ENCODE data around the gene POFUT2.
A peak's percentile ranks its signal among the peaks of the same experiment; 100 is the strongest.

POFUT2 gene

DNA sequence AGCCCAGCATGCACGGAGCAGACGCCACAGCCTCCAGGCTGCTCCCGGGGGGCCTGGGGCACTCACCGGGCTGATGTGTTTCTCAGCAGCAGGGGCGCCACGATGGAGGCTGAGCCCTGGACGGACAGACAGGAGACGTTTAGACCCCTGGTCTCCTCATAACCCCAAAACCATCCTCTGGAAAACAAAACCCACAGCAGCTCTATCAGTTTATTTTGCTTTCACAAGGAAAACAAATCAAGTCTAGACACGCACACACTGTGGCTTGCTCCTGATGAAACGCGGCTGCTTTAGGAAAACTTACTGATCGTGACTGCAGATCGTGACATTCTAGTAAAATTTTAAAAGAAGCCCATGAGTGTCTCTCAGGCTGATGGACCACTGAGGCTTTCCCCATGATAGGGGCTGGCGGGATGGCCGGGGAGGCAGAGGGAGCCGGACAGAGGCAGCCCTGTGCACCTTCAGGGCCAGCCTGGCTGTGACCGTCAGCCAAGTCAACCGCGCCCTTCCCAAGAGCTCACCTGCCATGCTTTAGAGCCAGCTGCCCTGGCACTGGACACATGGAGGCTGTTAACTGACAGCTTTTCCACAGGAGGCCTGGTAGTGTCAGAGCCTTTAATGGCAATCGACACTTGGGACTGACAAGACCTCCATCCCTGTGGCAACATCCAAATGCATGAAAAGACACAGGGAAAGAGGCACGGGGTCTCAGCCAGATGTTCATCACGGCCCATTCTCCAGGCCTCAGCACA, 5.2 kb downstream of the POFUT2 start:
- DNase-seq (ENCODE audit: low spot score), result no peak

DNA sequence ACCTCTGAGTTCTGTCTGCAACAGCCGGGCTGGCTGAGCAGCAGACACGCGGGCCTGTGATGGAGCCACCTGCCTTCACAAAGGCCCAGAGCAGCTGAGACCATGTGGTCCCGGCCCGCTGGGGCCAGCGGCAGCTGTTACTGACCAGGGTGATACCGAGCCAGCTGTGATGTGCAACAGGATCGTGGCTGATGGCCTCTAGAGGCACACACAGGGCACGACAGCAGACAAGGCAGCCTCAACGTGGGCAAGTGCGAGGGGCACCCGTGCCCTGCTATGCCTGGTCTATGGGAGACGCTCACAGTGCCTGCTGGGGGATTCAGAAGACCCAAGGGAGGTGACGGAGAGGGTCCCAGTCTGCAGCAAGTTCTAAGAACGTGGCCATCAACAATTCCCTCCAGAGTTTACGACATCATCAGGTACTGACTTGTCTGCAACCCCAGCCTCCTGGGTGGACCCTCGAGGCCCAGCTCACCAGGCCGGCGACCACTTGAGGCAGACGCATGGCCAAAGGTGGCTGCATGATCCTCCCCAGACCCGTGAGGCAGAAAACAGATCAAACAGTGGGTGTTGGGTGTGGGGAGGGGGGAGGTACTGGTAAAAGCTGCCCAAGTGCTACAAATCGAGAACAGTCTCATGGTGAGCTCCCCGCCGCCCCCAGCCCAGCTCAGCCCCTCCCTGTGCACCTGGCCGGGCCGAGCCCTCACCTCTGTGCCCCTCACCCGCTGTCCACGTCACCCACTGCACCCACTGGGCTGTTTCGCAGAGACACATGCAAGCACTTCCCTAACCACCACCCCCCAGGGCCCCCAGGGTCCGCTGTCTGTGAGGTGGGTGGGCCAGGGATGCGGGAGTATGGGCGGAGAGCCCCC, 6.0 kb downstream of the POFUT2 start:
- DNase-seq (ENCODE audit: low spot score), result peak; percentile 58

DNA sequence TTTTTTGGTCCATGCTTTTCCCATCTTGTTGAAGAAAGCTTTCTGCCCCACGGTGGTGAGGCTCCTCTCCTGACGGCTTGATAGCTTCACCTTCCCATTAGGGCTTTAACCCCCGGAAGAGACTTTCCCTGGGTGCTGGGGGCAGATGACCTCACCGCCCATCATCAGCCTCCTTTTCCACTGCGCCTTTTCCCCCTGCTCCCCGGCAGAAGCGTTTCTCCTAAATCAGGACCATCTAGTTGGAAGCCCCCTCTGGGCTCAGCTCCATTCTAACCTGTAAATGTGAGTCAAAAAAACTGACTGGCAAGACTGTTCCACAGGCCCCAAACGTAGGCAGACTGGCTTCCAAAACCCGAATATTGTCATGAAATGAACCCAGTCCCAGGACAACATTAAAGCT, 6.7 kb downstream of the POFUT2 start:
- no peak for DNase-seq (ENCODE audit: low spot score)

DNA sequence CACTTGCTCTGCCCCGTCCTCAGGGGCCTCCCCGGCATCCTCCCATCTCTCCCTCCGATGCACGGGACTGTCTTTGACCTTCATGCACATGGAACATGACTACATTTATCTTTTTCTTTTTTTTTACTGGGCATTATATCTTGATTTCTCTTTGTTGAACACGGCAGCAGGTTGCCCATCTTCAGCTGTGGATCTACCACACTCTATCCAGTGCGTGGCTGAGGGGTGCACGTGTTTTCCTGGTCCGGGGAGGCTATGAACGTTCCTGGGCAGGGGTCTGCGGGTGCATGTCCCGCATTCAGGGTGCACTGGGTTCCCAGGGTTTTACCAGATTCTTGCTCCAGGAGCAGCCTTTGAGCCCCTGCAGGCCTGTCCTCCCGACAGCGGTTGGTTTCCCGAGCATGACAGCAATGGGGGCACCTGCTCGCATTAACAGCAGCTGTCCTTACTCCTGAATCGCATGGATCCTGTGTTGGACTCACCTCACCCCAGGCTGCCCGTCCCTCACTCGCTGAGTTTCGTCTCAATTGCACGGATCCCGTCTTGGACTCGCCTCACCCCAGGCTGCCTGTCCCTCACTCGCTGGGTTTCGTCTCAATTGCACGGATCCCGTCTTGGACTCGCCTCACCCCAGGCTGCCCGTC, 7.4 kb downstream of the POFUT2 start:
- DNase-seq (ENCODE audit: low spot score), result no peak

DNA sequence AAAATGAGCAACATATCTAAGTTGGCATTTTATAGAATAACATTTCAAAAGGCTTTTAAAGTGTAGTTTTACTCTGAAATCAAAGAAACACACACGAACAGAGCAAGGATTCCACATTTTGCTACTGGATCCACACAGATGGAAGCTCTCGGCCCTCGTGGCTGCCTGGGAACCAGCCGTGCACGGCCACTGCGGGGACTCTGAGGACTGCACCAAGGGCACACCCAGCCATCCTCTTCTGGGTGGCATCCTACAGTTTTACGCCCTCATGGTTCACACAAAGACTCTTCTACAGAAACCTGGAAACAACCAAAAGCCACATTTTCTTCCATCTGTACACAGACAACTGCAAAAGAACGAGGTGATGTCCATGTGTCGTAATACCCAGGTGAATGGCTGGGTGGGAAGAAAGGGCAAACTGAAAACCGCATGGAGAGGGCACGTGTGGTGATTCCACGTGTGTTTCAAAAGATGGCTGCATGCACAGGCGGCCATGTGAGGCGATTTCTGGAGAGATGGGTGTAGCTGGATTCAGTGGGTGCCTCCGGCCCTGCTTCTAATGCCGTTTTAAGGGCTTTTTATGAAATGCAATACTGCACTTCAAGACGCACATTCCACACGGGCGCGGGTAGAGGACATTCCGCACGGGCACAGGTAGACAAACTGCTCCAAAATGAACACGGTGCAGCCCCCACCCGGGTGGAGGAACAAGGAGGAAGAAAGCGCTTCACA, 8.1 kb downstream of the POFUT2 start:
- DNase-seq (ENCODE audit: low spot score), result no peak

DNA sequence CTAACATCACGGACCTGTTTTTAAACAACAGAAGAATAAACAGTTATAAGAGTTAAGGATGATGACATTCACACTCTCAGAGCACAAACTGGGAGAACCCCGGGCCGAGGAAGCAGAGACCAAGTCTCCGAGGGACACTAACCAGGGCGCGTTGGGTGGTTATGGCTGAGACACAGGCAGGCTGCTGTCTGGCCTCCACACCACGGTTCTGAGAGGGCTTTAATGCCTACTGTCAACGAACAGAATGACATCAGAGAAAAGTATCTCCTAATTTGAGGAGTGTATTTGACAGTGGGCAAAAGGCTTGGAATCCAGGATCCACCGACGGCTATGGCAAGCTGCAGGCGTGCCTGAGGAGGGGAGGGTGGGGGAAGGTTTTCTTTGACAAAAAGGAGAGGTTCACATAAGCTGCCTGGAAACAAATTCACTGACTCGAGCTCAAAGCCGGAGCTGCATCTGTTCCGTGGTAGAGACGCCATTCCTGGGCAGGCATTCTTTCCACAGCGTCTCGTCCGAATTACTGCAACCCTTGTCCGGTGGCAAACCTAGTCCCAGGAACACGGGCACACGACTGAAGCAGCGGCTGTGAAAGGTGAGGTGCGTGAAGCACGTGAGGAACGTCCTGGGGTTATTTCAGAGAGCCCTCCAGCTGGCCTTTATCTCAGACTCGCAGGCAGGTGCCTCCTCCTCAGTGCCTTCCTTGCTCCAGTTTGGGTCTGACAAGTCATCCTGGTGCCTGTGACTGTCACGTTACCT, 9.4 kb downstream of the POFUT2 start:
- DNase-seq (ENCODE audit: low spot score), result no peak

DNA sequence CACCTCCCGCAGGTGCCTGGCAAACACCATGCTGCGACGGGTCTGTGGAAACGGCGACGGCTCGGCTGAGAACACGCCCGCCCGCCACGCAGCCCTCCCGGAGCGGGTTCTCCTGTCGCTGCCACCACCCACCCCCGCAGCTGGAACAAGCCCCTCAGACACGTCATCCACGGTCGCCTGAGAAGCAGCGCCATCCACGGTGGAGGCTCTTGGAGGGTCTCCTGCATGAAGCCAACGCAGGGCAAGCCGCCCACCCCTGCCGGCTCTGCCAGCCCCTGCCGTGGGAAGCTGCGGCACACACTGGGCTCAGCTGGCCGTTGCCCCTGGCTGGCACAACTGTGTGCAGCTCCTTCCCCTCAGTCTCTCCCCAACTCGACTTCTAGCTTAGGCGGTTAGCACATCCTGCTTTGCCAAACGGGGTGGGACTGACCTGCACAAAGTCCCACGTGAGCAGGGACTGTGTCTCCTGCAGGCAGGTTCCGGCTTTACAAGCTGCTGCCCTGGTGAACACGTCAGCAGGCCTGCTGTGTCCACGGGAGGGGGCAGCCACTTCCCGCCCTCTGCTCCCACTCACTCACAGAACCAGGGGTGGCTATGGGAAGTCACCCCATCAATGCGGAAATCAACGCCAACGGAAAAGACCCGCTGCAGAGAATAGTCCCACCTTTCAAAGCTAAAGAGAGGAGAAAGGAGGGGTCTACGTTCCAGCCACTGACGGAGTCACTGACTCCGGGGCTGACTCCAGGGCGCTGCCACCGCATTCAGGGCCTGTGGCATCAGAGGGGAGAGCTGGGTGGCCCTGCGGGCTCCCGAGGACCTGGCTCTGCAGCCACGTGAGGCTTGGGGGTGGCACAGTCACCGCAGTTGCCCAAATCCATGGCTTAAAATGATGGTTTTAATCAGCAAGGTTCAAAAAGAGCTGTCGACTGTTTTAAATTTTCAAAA, 10.3 kb downstream of the POFUT2 start:
- no peak for DNase-seq (ENCODE audit: low spot score)

DNA sequence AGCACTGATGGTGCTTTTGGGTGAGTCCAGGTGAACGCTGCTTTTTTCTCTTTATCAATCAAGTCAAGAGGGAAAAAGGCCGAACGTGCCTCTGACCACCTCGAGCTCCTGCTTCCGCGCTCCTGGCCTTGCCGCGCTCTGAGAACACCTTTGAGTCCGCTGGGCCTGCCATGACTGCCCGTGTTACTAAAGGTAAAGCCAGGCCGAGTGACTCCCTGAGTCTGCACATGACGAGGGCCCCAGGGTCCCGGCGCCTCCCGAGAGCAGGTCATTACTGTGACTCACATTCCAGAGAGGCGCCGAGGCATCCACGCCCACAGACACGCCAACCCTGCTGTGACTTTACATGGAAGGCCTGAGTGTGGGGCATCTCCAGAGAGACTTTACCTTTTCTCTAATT, 11.1 kb downstream of the POFUT2 start:
- DNase-seq (ENCODE audit: low spot score), result no peak

DNA sequence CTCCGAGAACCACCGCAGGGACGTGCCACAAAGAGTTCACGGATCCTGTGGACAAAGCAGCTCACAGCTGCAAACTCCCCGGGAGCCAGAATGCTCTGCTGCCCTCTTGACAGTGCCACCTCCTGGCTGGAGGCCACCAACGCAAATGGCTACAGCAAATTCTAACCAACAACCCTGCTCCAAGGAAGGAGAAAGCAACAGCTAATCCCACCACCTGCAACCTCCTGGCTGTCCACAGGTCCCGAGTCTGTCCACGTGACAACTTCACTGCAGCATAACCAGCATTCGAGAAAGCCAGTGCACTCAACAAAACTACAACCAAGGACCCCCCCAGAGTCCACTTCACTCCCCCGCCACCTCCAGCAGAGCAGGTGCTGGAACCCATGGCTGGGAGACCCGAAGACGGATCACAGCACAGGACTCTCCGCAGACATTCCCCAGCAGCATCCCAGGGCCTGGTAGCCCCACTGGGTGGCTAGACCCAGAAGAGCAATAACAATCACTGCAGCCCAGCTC, 17.3 kb downstream of the POFUT2 start:
- no peak for DNase-seq (ENCODE audit: low spot score)

DNA sequence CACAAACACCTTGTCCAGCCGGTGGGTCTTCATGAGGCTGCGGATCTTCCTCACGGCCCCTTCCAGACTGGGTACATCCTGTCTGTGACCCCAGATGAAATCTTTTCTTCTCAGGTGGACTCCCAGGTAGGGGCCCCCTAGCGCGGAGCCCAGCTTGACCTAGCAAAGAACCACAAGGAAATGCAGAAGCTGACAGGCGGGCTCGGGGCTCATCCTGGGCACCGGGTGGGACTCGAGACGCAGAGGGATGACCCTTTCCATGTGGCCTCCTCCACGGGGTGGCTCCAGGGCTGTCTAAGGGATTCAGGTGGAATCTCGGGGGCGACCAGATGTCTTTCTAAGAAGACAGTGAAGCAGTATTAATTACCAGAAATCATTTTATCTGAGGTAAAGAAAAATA, 17.8 kb downstream of the POFUT2 start:
- no peak for DNase-seq (ENCODE audit: low spot score)

DNA sequence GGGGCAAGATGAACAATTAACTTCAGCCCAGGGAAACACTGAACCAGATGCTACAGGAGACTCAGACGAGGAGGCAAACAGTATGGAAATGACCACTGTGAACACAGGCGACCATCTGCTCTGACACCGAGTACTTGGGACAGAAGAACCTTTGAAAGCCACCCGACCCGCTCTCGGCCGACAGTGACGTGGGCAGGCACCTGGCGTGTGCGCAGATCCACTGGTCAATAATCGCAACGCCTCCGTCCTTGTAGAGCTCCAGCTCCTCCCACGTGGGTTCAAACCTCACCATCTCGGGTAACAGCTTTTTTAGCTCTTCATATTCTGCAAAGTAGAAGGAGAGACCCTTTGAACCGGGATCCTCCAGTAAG, 20.3 kb downstream of the POFUT2 start:
- DNase-seq (ENCODE audit: low spot score), result no peak

DNA sequence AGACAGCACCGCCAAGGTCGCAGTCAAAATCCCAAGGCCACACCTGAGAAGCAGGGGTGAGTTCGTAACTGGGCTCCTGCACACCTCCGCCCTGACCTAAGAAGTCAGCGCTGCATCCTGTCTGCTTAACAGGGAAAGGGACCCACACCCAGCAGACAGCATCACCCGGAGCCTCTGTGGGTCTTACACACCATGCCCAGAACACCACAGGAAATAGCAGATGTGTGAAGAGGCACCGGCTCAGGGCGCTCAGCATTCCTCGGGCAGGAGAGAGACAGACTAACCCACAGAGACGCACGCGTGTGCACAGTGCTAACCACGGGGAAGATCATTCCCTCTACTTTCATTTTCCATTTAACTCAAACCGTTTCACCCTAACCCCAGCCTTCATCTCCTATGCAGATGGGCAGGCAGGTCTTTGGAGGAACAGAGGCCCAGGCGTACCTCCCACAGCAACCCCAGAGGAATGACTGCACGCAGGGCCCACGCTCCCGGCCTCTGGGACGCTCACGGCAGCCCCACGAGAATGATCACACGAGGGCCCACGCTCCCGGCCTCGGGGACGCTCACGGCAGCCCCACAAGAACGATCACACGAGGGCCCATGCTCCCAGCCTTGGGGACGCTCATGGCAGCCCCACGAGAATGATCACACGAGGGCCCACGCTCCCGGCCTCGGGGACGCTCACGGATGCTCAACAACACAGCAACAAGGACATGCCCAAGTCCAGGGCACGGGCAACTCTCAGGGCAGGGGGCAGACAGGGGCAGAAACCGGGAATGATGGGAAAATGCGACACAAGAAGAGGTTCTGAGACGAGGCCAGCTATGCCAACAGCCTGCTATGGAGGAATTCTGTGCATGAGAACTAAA, 20.9 kb downstream of the POFUT2 start:
- no peak for DNase-seq (ENCODE audit: low spot score)

DNA sequence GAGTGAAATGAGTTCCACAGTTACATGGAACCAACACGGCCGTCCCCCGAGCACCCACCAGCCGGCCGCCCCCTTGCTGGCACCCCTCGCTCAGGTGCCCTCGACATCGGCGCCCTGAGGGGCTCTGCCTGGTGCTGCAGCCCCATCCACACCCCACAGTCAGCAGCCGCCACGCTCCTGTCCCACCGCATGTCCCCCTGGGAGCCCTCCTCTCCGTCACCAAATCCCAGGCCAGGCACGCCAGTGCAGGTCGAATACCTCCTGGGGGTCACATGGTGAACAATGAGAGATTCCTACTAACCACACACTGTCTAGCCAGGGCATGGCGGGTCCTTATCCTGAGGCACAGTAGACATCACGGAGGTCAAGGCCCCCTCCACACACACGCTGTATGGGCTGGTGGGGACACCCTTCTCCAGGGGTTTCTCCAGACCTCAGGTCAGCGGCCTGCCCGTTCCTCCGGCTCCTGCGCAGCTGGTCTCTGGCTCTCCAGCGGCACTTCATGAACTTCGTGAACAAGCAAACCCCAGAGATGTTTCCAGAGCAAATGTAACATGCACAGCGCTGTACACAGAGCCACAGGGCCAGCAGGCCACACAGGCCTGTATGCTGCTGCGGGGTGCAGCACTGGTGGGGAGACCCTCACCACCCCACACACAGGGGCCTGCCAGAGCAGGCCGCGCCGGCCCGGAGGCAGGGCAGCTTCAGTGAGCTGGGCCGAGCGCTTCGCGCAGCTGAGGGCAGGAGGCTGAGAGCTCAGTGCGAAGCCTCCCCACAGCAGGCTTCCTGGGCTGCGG, 21.8 kb downstream of the POFUT2 start:
- no peak for DNase-seq (ENCODE audit: low spot score)

DNA sequence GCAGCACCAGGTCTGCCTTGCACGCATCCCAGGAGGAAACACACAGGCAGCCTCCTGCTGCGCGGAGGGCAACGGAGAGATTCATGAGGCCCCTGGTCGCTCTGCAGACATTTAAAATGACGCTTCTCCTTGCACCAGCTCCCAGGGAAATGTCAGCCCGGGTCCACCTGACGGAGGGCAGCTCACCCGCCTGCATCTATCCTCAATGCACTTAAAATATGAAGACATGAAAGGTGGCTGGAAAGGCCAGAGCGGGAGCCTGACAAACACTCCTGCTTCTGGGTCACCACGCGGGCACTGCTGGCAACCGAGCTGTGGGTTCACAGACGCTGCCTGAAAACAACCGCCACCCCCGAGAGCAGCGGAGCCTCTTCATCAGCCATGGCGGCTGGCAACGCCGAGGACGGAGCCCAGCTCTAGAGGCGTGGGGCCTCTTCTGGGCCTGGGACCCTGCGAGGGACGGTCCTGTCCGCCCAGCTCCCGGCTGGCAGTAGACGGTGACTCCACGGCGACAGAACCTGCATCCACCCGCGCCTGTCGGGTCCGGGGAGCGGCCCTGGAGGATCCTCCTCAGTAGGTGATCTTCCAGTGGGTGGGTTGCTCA, 22.7 kb downstream of the POFUT2 start:
- DNase-seq (ENCODE audit: low spot score), result no peak

DNA sequence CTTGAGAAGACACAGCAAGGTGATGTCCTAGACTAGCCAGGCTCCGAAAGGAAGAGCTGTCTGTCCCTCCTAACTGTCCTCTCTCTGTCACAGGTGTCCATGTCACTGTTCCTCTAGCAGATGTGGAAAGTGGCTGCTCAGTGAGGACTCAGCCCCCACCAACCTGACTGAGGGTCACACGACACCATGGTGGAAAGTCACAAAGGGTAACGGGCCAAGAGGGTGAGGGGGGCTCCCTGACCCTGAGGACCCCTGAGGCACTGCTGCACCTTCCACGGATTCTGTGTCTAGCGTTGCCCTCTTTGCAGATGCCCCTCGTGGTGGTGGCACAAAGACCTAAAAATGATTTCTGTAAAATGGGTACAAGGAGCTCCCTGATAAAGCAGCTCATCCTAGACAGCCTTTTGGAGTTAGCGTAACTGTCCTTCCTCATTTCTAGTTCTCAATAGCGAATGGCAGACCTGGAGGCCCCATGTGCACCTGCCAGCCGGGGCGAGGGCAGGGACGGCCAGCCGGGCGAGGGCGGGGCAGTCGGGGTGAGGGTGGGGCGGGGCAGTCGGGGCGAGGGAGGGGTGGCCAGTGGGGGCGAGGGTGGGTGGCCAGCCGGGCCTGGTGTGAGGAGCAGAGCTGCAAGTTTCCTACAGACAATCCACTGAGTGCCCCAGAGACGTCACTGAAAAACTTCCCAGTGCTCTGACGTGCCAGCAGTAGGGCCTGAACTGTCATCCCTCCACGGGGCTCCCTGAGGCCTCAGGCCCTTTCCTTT, 23.4 kb downstream of the POFUT2 start:
- no peak for DNase-seq (ENCODE audit: low spot score)

DNA sequence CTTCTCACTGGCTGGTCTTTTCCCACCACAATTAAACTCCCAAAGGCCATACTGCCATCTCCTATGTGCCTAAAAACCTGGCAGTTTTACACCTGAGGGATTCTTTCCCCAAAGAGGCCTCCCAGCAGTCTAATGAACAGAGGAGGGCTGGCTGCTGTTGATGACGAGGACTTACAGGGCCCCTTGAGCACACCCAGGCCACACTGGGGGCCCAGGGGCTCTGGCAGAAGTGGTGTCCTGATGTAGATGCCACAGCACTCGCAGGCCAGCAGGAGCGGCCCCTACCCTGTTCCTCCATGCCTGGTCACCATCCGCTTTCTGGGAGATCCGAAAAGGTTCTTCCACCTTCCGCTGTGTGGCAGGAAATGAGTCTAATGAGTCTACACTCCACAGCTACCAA, 24.2 kb downstream of the POFUT2 start:
- no peak for DNase-seq (ENCODE audit: low spot score)

DNA sequence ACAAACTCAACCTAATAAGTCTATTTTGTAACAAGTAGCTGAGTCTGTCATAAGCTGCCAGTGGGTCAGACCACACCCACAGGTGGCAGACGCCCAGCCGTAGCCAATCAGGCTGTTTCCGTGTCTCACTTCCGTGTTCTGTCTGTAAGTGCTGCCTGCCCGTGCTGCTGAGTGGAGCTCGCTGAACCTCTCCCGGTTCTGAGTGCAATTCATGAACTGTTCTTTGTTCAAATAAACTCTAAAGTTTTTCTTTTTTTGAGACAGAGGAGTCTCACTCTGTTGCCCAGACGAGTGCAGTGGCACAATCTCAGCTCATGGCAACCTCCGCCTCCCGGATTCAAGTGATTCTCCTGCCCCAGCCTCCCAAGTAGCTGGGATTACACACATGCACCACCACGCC, 25.1 kb downstream of the POFUT2 start:
- no peak for DNase-seq (ENCODE audit: low spot score)

Data from globus pallidus (tissue), 1 donor.